Measurements from ENCODE around the gene TRIP10. TPM values are rescaled to one million over a fixed set of nuclear protein-coding genes. Genes with fewer than 3 reads are reported as not detected.

The TRIP10 gene
- total RNA-seq, 1 donor from 2014 or later = 82.4 TPM

- DNase-seq = no peak
Measured at GRCh38 chr19:6711605-6712004, 27.9 kb upstream of the TRIP10 start.

GRCh38 chr19:6712231-6712630, 27.2 kb upstream of the TRIP10 start:
- no peak for DNase-seq

DNA sequence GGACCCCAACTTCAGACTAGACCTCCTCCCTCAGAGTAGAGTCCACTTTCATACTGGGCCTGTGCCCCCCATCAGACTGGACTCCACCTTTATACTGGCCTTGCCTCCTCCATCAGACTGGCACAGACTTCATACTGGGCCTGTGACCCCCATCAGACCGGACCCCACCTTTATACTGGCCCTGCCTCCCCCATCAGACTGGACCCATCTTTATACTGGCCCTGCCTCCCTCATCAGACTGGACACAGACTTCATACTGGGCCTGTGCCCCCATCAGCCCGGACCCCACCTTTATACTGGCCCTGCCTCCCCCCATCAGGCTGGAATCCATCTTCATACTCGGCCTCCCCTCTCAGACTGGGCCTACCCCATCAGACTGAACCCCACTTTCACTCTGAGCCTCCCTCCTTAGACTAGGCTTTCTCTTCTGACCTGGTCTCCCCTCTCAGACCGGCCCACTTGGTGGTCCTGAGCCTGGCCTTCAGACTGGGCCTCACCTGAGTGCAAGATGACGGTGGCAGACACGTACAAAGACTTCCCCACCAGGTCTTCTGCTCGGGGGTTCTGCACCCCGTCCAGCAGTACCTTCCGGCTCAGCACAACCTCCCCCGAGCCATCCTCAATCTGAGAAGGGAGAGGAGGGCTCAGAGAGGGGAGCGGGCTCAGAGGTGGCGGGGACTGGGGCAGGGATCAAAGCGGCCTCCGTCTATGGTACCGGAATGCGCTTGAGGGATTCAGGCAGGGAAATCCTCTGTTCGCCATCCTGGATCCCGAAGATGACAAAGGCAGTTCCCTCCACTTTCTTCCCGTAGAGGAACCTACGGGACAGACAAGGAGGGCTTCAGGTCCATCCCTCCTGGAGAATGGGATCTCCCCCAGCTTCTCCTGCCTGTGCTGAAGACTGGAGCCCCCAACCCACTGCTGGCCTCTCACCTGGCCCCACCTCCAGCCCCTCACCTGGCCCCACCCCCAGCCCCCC, 26.5 kb upstream of the TRIP10 start:
- no peak for DNase-seq

DNA sequence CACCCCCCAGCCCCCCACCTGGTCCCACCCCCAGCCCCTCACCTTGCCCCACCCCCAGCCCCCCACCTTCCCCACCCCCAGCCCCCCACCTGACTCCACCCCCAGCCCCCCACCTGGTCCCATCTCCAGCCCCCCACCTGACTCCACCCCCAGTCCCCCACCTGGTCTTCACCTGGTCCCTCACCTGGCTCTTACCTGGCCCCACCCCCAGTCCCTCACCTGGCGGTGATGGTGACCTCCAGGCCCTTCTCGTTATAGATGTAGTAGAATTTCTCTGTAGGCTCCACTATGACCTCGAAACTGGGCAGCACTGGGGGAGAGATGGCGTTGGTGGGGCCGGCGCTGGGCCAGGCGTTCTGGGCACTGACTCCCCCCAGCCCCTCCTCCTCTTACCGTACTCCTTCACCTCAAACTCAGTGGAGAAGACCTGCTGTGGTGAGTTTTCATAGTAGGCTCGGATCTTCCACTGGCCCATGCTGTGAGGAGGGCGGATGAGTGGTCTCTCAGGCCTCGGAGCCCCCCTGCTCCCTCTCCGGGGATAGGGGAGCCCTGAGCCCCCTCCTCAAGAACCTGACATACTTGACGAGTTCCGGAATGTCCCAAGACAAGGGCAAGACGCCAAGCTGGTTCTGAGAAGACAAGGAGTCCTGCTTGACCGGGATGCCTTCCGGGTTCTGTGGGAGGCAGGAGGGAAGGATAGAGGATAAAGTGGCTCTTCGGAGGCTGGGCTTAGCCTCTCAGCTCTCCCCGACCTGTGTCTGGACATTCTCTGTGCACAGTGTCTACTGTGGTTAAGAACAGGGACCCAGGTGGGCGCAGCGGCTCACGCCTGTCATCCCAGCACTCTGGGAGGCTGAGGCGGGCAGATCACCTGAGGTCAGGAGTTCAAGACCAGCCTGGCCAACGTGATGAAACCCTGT, 25.4 kb upstream of the TRIP10 start:
- DNase-seq = no peak

- DNase-seq = no peak
Measured at GRCh38 chr19:6714749-6715555, 24.5 kb upstream of the TRIP10 start.

- DNase-seq = no peak
Measured at GRCh38 chr19:6716610-6716970, 22.9 kb upstream of the TRIP10 start.

DNA sequence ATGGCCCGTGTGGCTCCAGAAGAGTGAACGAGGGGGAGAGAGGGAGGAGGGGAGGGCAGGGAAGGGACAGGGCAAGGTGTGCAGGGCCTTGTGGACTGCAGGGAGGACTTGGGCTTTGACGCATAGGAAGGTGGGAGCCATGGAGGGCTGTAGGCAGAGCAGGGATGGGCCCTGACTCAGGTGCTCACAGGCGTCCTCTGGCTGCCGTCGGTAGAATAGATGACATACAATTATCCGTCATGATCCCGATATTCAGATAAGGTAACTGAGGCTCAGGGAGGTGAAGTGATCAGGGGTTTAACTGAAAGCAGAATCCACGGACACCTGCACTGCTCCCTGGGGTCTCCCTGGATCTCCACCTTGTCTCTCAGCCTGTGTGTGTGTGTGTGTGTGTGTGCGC, 22.4 kb upstream of the TRIP10 start:
- DNase-seq = no peak

GRCh38 chr19:6717441-6717971, 22.0 kb upstream of the TRIP10 start:
- DNase-seq = no peak

DNA sequence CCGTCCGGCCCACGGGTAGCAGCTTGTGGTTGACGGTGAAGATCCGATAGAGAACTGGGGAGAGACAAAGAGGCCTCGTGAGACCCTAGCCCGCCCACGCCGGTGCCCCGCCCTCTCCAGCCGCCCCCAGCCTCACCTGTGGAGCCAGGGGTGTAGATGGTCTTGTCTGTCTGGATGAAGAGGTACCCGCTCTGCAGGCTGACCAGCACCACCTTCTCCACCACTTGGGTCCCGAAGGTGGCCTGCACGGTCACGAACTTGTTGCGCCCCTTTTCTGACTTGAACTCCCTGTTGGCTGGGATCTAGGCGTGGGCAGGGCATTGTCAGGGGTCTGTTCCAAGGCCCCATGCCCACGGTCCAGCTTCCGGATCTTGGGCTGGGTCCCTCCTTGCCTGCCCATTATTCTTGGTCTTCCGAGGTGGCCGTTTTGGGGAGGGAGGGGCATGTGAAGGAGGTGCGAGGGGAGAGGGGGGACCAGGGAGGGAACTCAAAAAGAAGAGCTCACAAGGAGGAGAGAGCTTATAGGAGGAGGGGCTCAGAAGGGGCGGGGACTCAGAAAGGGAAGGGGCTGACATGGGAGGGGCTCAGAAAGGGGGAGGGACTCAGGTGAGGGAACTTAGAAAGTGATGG, 21.3 kb upstream of the TRIP10 start:
- no peak for DNase-seq

DNA sequence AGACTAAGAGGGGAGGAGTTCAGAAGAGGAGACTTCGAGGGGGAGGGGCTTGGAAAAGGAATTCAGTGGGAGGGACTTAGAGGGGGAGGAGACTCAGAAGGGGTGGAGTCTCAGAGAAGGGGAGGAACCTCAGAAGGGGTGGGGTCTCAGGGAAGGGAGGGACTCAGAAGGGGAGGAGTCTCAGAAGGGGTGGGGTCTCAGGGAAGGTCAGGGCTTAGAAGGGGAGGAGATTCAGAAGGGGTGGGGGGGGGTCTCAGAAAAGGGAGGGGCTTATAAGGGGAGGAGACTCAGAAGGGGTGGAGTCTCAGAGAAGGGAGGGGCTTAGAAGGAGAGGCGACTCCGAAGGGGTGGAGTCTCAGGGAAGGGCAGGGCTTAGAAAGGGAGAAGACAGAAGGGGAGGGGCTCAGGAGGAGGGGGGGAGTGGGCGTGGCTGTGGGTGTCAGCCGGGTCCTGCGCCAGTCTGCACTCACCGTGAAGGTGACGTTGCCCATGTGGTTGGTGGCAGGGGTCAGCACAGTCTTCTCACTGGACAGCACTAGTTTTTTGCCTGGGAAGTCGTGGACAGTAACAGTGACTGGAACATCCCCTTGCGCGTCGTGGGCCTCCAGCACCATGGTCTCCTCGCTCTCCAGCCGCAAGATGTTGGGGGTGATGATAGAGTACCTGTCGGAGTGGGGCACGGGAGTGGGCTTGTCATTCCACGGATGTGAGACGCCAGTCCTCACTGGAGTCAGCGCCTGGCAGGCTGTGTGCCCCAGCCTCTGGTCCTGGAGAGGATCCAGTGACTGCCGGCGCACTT, 20.5 kb upstream of the TRIP10 start:
- no peak for DNase-seq

- DNase-seq = no peak
Measured at GRCh38 chr19:6719540-6719861, 20.0 kb upstream of the TRIP10 start.

- no peak for DNase-seq
Measured at GRCh38 chr19:6719992-6720368, 19.5 kb upstream of the TRIP10 start.

DNA sequence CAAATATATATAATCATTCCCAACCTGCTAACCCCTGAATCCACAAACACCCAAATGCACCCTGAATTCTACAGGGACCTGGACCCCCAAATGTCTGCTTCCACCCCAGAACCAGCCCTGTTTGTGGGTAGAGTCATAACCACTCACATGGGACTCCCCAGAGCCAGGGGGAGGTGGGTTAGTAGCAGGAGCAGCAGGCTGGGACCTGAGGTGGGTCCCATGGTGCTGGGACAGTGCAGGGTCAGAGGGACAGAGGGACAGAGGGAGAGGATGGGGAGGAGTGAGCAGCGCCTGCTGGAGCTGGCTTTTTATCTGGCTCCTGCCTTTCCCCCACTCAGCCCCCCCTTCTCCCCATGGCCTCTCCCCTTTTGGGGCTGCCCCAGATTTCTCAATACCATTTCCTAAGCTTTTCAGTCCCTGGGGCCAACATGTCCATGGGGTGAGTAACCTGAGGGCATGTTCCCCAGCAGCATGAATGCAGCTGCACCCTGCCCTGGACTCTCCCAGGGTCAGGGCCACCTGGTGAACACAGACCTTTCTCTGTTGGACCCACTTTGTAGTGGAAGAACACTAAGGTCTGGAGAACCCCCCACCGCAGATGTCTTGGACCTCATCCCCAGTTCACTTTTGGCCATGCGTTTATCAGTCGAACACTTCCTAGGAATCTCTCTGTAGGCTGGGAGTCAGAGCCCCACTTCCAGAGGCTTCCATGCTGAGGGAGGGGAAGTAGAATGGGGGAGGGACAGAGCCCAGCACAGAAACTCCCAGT, 18.9 kb upstream of the TRIP10 start, which contains the start of gene C3:
Gene C3, minus strand, starts transcription at position 282 of the 769 bp plus-strand sequence. Its CDS starts 61 bp downstream, at position 221.
- DNase-seq = no peak

DNA sequence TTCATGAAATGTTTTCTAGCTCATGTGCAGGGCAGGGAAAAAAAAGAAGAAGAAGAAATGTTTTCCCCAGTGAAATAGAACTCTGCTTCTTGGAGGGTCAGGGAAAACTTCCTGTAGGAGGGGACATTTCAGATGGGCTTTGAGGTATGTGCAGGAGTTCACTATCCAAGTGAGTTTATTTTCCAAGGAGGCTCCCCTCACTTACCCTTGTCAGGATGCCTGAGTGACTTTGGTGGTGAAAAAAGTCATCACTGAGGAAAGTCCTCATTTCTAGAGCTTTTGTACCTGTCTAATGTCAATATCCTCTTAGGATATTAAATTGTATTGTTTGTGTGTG, 18.4 kb upstream of the TRIP10 start:
- DNase-seq = no peak

DNA sequence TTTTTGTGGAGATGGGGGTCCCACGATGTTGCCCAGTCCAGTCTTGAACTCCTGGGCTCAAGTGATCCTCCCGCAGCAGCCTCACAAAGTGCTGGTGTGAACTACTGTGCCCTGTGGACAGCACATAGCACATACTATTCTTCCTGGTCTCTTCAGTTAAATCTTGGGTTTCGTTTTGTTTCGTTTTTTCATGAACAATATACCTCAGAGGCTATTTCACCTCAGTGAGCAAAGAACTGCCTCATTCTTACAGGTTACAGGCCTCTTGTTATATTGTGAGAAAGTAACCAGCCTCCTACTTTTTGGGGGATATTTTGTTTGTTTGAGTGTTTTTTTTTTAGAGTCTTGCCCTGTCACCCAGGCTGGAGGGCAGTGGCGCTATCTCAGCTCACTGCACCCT, 17.7 kb upstream of the TRIP10 start:
- DNase-seq = no peak

- DNase-seq = peak; percentile 51
Measured at GRCh38 chr19:6723108-6723618, 16.3 kb upstream of the TRIP10 start.

DNA sequence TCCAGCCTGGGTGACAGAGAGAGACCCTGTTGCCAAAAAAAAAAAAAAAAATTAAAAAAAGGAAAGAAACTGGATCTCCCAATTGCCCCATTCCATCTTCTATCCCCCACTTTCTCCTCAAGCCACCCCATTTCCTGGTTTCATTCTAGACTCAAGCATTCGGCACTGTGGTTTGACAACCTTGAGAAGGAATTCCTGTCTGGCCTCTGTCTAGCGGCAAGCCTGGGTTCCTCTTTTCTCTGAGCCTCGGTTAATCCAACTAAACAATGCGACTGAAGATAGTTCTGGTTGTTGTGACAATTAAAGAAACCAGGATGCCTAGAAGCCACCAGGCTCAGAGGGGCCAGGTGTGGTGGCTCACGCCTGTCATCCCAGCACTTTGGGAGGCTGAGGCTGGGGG, 15.7 kb upstream of the TRIP10 start:
- DNase-seq = no peak

- DNase-seq = no peak
Measured at GRCh38 chr19:6724631-6725492, 14.6 kb upstream of the TRIP10 start.

All from tongue (tissue), 2 donors.